H9 (cell line): ENCODE data around the gene OR52N4. TPM values are rescaled to one million over a fixed set of nuclear protein-coding genes. Genes with fewer than 3 reads are reported as not detected.

Experiments used
- DNase-seq: peaks from one replicate; pipeline ENCODE4 v3.0.0-alpha.2; 2017
- H2AFZ ChIP-seq: one replicate; pipeline ENCODE4 v1.6.1; 2013; ENCODE audit warnings: mild to moderate bottlenecking, low read length, control low read depth, moderate library complexity
- H2AK5ac ChIP-seq: 2 replicates; pipeline ENCODE4 v1.6.1; 2013; ENCODE audit warnings: low read length, control low read depth, mixed read lengths; ENCODE audit not compliant: insufficient read length
- H2BK120ac ChIP-seq: one replicate; pipeline ENCODE4 v1.6.1; 2013; ENCODE audit warnings: low read depth, mild to moderate bottlenecking, low read length, control low read depth, inconsistent platforms; ENCODE audit not compliant: poor library complexity, severe bottlenecking
- H2BK12ac ChIP-seq: 2 replicates; pipeline ENCODE4 v1.6.1; 2013; ENCODE audit warnings: low read length, control low read depth, mixed read lengths, low read depth; ENCODE audit not compliant: insufficient read length
- H2BK15ac ChIP-seq: 2 replicates; pipeline ENCODE4 v1.6.1; 2013; ENCODE audit warnings: low read depth, low read length, control low read depth
- H2BK20ac ChIP-seq: one replicate; pipeline ENCODE4 v1.6.1; 2013; ENCODE audit warnings: low read depth, mild to moderate bottlenecking, low read length, control low read depth, inconsistent platforms; ENCODE audit not compliant: poor library complexity, severe bottlenecking
- H2BK5ac ChIP-seq: 2 replicates; pipeline ENCODE4 v1.6.1; 2013; ENCODE audit warnings: low read length, control low read depth, mixed read lengths; ENCODE audit not compliant: insufficient read length
- H3K14ac ChIP-seq: 2 replicates; pipeline ENCODE4 v1.6.1; 2013; ENCODE audit warnings: low read length, control low read depth; ENCODE audit not compliant: insufficient read depth
- H3K18ac ChIP-seq: 2 replicates; pipeline ENCODE4 v1.6.1; 2013; ENCODE audit warnings: low read depth, mild to moderate bottlenecking, mixed read lengths, low read length, control low read depth; ENCODE audit not compliant: insufficient read length
- H3K23ac ChIP-seq: 2 replicates; pipeline ENCODE4 v1.6.1; 2013; ENCODE audit warnings: low read length, control low read depth, mixed read lengths, low read depth; ENCODE audit not compliant: insufficient read length
- H3K23me2 ChIP-seq: 2 replicates; pipeline ENCODE4 v1.6.1; 2013; ENCODE audit warnings: low read depth, mild to moderate bottlenecking, mixed read lengths, low read length, control low read depth; ENCODE audit not compliant: insufficient read length, poor library complexity, severe bottlenecking
- H3K27ac ChIP-seq: 2 replicates; pipeline ENCODE4 v1.5.1; 2013; ENCODE audit warnings: low read length, control low read depth, mixed read lengths, low read depth; ENCODE audit not compliant: insufficient read length
- H3K27me3 ChIP-seq: 2 replicates; pipeline ENCODE4 v1.6.1; 2013; ENCODE audit warnings: low read length, control low read depth, inconsistent platforms; ENCODE audit not compliant: insufficient read depth
- H3K4ac ChIP-seq: 2 replicates; pipeline ENCODE4 v1.6.1; 2013; ENCODE audit warnings: low read depth, mild to moderate bottlenecking, control low read depth, inconsistent platforms, low read length, moderate library complexity
- H3K4me1 ChIP-seq: 2 replicates; pipeline ENCODE4 v1.6.1; 2013; ENCODE audit warnings: low read length, control low read depth, inconsistent platforms; ENCODE audit not compliant: insufficient read depth
- H3K4me2 ChIP-seq: 2 replicates; pipeline ENCODE4 v1.6.1; 2013; ENCODE audit warnings: low read length, control low read depth, mixed read lengths; ENCODE audit not compliant: insufficient read length, insufficient read depth
- H3K56ac ChIP-seq: 2 replicates; pipeline ENCODE4 v1.6.1; 2013; ENCODE audit warnings: low read depth, mild to moderate bottlenecking, mixed read lengths, low read length, control low read depth; ENCODE audit not compliant: insufficient read length
- H3K79me1 ChIP-seq: 2 replicates; pipeline ENCODE4 v1.6.1; 2013; ENCODE audit warnings: low read depth, mild to moderate bottlenecking, moderate library complexity, low read length, control low read depth, inconsistent platforms; ENCODE audit not compliant: insufficient read depth, poor library complexity, severe bottlenecking
- H3K79me2 ChIP-seq: 2 replicates; pipeline ENCODE4 v1.6.1; 2013; ENCODE audit warnings: low read length, control low read depth, inconsistent platforms; ENCODE audit not compliant: insufficient read depth
- H3K9ac ChIP-seq: 2 replicates; pipeline ENCODE4 v1.6.1; 2013; ENCODE audit warnings: low read length, control low read depth, mixed read lengths; ENCODE audit not compliant: insufficient read length; ENCODE audit errors: extremely low read depth
- H3K9me3 ChIP-seq: one replicate; pipeline ENCODE4 v1.6.1; 2013; ENCODE audit warnings: low read depth, low read length, inconsistent platforms; ENCODE audit not compliant: control insufficient read depth
- H3T11ph ChIP-seq: one replicate; pipeline ENCODE4 v1.6.1; 2013; ENCODE audit warnings: mild to moderate bottlenecking, low read length, control low read depth, inconsistent platforms
- H4K20me1 ChIP-seq: one replicate; pipeline ENCODE4 v1.6.1; 2013; ENCODE audit not compliant: control insufficient read depth, insufficient read length, insufficient read depth
- H4K5ac ChIP-seq: 2 replicates; pipeline ENCODE4 v1.6.1; 2013; ENCODE audit warnings: low read depth, mild to moderate bottlenecking, mixed read lengths, low read length, control low read depth; ENCODE audit not compliant: insufficient read length
- H4K8ac ChIP-seq: replicated peaks from 2 replicates; pipeline ENCODE4 v1.6.1; 2013; ENCODE audit warnings: low read length, control low read depth, mixed read lengths, low read depth; ENCODE audit not compliant: insufficient read length
- H4K91ac ChIP-seq: 2 replicates; pipeline ENCODE4 v1.6.1; 2013; ENCODE audit warnings: low read depth, mild to moderate bottlenecking, moderate library complexity, mixed read lengths, low read length, control low read depth; ENCODE audit not compliant: insufficient read length
- H3K27ac Mint-ChIP-seq, 3 experiments: 2 replicates in 2 of 3; 3 replicates in 1 of 3; pipeline ENCODE4 v1.8.0; 2020 to 2021; ENCODE audit warnings: mixed read lengths in 3 of 3, mild to moderate bottlenecking in 1 of 3, moderate library complexity in 1 of 3
- H3K27me3 Mint-ChIP-seq: 2 replicates; pipeline ENCODE4 v1.8.0; 2021; ENCODE audit warnings: low read depth, mild to moderate bottlenecking, moderate library complexity, mixed read lengths
- H3K36me3 Mint-ChIP-seq, 3 experiments: 2 replicates in 2 of 3; 3 replicates in 1 of 3; pipeline ENCODE4 v1.8.0; 2020 to 2021; ENCODE audit warnings: low read depth in 3 of 3, mixed read lengths in 3 of 3; ENCODE audit not compliant: insufficient read depth in 1 of 3
- H3K4me1 Mint-ChIP-seq, 2 experiments: 2 replicates each; pipeline ENCODE4 v1.8.0; 2020; ENCODE audit warnings: mixed read lengths in 2 of 2
- H3K4me3 Mint-ChIP-seq, 2 experiments: 2 replicates in 1 of 2; 3 replicates in 1 of 2; pipeline ENCODE4 v1.8.0; 2020 to 2021; ENCODE audit warnings: mild to moderate bottlenecking in 2 of 2, mixed read lengths in 2 of 2, moderate library complexity in 1 of 2
- H3K9me3 Mint-ChIP-seq, 2 experiments: 2 replicates in 1 of 2; 3 replicates in 1 of 2; pipeline ENCODE4 v1.8.0; 2020; ENCODE audit warnings: mild to moderate bottlenecking in 2 of 2, mixed read lengths in 2 of 2, moderate library complexity in 1 of 2
- CTCF ChIP-seq: fragments of 200-600 bp; sonication (generic); conservative IDR thresholded peaks from 3 replicates; pipeline ENCODE4 v1.8.0; 2021; ENCODE audit warnings: antibody characterized with exemption, mild to moderate bottlenecking
- WGBS: extraction: QIAGEN DNeasy Blood & Tissue Kit; methylation state at CpG from one replicate; pipeline ENCODE4 v1.1.7; 2013; ENCODE audit warnings: missing lambda C conversion rate, low lambda C conversion rate, mixed read lengths; ENCODE audit not compliant: insufficient read length; ENCODE audit errors: extremely low coverage; 5-methylcytosine and 5-hydroxymethylcytosine counted together
- total RNA-seq: library from RNA; stranded (reverse); gene quantifications from 2 replicates; pipeline ENCODE4 v1.2.1, GENCODE V29; 2021

OR52N4 gene
- total RNA-seq, 1 experiment from 2014 or later: not detected

- no peak within 1 kb of the TSS for H3K14ac ChIP-seq
- H3K4ac ChIP-seq: no peak within 1 kb of the TSS
- no peaks in the 10 kb centered on the region for H3K79me2 ChIP-seq
- no peaks in the 10 kb centered on the region for H3K79me1 ChIP-seq
- H3K56ac ChIP-seq: no peak within 1 kb of the TSS
- no peaks in the 10 kb centered on the region for H3K9me3 Mint-ChIP-seq
- no peak within 1 kb of the TSS for H2BK12ac ChIP-seq
- no peak within 1 kb of the TSS for H4K8ac ChIP-seq
- H2BK5ac ChIP-seq: no peak within 1 kb of the TSS
- no peaks in the 10 kb centered on the region for H3K36me3 Mint-ChIP-seq
- H4K91ac ChIP-seq: no peak within 1 kb of the TSS
- no peak within 1 kb of the TSS for H3K27ac ChIP-seq
- H3K27me3 Mint-ChIP-seq: no peaks in the 10 kb centered on the region
- H2BK120ac ChIP-seq: no peak within 1 kb of the TSS
- no peak for TF ChIP-seq CTCF
- no peaks in the 10 kb centered on the region for H3K9me3 ChIP-seq
- no peak within 1 kb of the TSS for H3K27ac Mint-ChIP-seq
- no peak within 1 kb of the TSS for H3T11ph ChIP-seq
- H3K23ac ChIP-seq: no peak within 1 kb of the TSS
- H2AFZ ChIP-seq: no peak within 1 kb of the TSS
- no peak within 1 kb of the TSS for H3K4me2 ChIP-seq
- no peak within 1 kb of the TSS for H3K4me3 Mint-ChIP-seq
- no peaks in the 10 kb centered on the region for H3K4me1 ChIP-seq
- H3K27me3 ChIP-seq: no peaks in the 10 kb centered on the region
- H4K20me1 ChIP-seq: no peaks in the 10 kb centered on the region
- no peak within 1 kb of the TSS for H2BK20ac ChIP-seq
- WGBS: no CpG with 5 or more reads among the region's 3 CpGs
- no peak within 1 kb of the TSS for H3K18ac ChIP-seq
- H3K23me2 ChIP-seq: no peaks in the 10 kb centered on the region
- no peak for DNase-seq
- no peak within 1 kb of the TSS for H2AK5ac ChIP-seq
- no peak within 1 kb of the TSS for H2BK15ac ChIP-seq
- H3K4me1 Mint-ChIP-seq: no peaks in the 10 kb centered on the region
- no peak within 1 kb of the TSS for H3K9ac ChIP-seq
- H4K5ac ChIP-seq: no peak within 1 kb of the TSS
Measured at GRCh38 chr11:5791165-5791564, 37.1 kb downstream of the OR52N4 start, which contains the start of gene OR52N1. TSS of gene OR52N1 (minus strand) at chr11:5791265. CDS start at chr11:5788816, 2,449 bp downstream.
